H1 (cell line): ENCODE measurements around the gene CD164. TPM values are rescaled to one million over a fixed set of nuclear protein-coding genes. Genes with fewer than 3 reads are reported as not detected.

Experiments
- CTCF ChIA-PET: fragments of 300-600 bp; sonication (Branson Sonifier 250); formaldehyde crosslinking; loops from one replicate; lab custom pipeline; 2021; ENCODE audit not compliant: partially characterized antibody; lab: Charles Lee
- POLR2A ChIA-PET: fragments of 300-600 bp; sonication (Branson Sonifier 250); formaldehyde crosslinking; loops from one replicate; lab custom pipeline; 2021; ENCODE audit warnings: inconsistent platforms; ENCODE audit not compliant: partially characterized antibody; lab: Charles Lee
- DNase-seq, 2 experiments: peaks; one replicate each; pipeline versions ENCODE4 v3.0.0 to v3.0.0-alpha.2; 2010 to 2022; ENCODE audit warnings: low spot score in 2 of 2, low read depth in 1 of 2, mixed read lengths in 1 of 2
- FAIRE-seq: peaks from 2 replicates; lab custom pipeline; 2011; peaks lifted over from hg19 to GRCh38; lab: Jason Lieb, UNC
- H2AFZ ChIP-seq: 2 replicates; pipeline ENCODE4 v1.8.1; 2012; ENCODE audit warnings: low read length, inconsistent platforms
- H2AK5ac ChIP-seq: 2 replicates; pipeline ENCODE4 v1.6.1; 2013; ENCODE audit warnings: low read depth, low read length
- H2BK120ac ChIP-seq: replicated peaks from 2 replicates; pipeline ENCODE3; 2013; ENCODE audit warnings: low read depth, low read length, inconsistent platforms
- H2BK12ac ChIP-seq: 2 replicates; pipeline ENCODE4 v1.6.1; 2013; ENCODE audit warnings: low read depth, low read length
- H2BK15ac ChIP-seq: 2 replicates; pipeline ENCODE4 v1.6.1; 2013; ENCODE audit warnings: low read length
- H2BK20ac ChIP-seq: 2 replicates; pipeline ENCODE4 v1.6.1; 2013; ENCODE audit warnings: low read length
- H2BK5ac ChIP-seq: 2 replicates; pipeline ENCODE4 v1.6.1; 2013; ENCODE audit warnings: low read depth, low read length
- H3K14ac ChIP-seq: 2 replicates; pipeline ENCODE4 v1.6.1; 2013; ENCODE audit warnings: inconsistent platforms; ENCODE audit not compliant: insufficient read length
- H3K18ac ChIP-seq: 2 replicates; pipeline ENCODE4 v1.6.1; 2013; ENCODE audit warnings: low read length; ENCODE audit errors: extremely low read depth
- H3K23ac ChIP-seq: 2 replicates; pipeline ENCODE4 v1.6.1; 2013; ENCODE audit warnings: inconsistent platforms; ENCODE audit not compliant: insufficient read length
- H3K23me2 ChIP-seq: 2 replicates; pipeline ENCODE4 v1.6.1; 2013; ENCODE audit warnings: low read depth, low read length
- H3K27ac ChIP-seq: 2 replicates; pipeline ENCODE4 v1.6.1; 2011; ENCODE audit warnings: low read depth, low read length, inconsistent platforms
- H3K27me3 ChIP-seq, 4 experiments: replicated peaks in 1 of 4; 1 replicate in 1 of 4; 2 replicates in 3 of 4; pipeline versions ENCODE4 v1.6.1 to v1.8.1; 2011 to 2013; ENCODE audit warnings: low read length in 3 of 4, mild to moderate bottlenecking in 3 of 4, inconsistent platforms in 2 of 4, mixed read lengths in 2 of 4, moderate library complexity in 1 of 4; ENCODE audit not compliant: control insufficient read depth in 3 of 4, insufficient read depth in 3 of 4; ENCODE audit errors: extremely low read depth in 1 of 4
- H3K36me3 ChIP-seq, 4 experiments: 2 replicates each; pipeline versions ENCODE4 v1.6.1 to v1.8.1; 2011 to 2013; ENCODE audit warnings: mild to moderate bottlenecking in 4 of 4, low read length in 3 of 4, moderate library complexity in 2 of 4, control low read depth in 1 of 4, inconsistent platforms in 1 of 4; ENCODE audit not compliant: insufficient read depth in 4 of 4, control insufficient read depth in 2 of 4
- H3K4ac ChIP-seq: replicated peaks from 2 replicates; pipeline ENCODE3; 2013; ENCODE audit warnings: low read length, low read depth, mixed read lengths, inconsistent platforms; ENCODE audit not compliant: insufficient read length
- H3K4me1 ChIP-seq, 4 experiments: replicated peaks in 1 of 4; 1 replicate in 1 of 4; 2 replicates in 3 of 4; pipeline versions ENCODE4 v1.6.1 to v1.8.1; 2011 to 2013; ENCODE audit warnings: low read length in 3 of 4, inconsistent platforms in 2 of 4, mixed read lengths in 1 of 4; ENCODE audit not compliant: insufficient read depth in 4 of 4, control insufficient read depth in 3 of 4
- H3K4me2 ChIP-seq, 2 experiments: 2 replicates each; pipeline versions ENCODE4 v1.6.1 to v1.8.1; 2011 to 2013; ENCODE audit warnings: low read depth in 2 of 2, low read length in 2 of 2, control low read depth in 1 of 2, inconsistent platforms in 1 of 2, mild to moderate bottlenecking in 1 of 2; ENCODE audit not compliant: insufficient read depth in 1 of 2
- H3K4me3 ChIP-seq, 4 experiments: fragments of 200-600, 300-600 bp in 1 of 4; sonication (generic), shearing (Covaris generic), sonication (Bioruptor Twin) in 1 of 4; 2 replicates each; pipeline versions ENCODE4 v1.5.1 to v1.8.1; 2011 to 2016; ENCODE audit warnings: low read length in 4 of 4, low read depth in 3 of 4, control low read depth in 2 of 4, inconsistent platforms in 2 of 4, mild to moderate bottlenecking in 2 of 4, mixed read lengths in 1 of 4, moderate library complexity in 1 of 4; ENCODE audit not compliant: insufficient read depth in 2 of 4; ENCODE audit errors: extremely low read depth in 1 of 4
- H3K56ac ChIP-seq: replicated peaks from 2 replicates; pipeline ENCODE3; 2013; ENCODE audit warnings: low read depth, mild to moderate bottlenecking, mixed read lengths, low read length, inconsistent platforms; ENCODE audit not compliant: insufficient read length
- H3K79me1 ChIP-seq: 2 replicates; pipeline ENCODE4 v1.6.1; 2013; ENCODE audit warnings: low read depth, low read length, control low read depth
- H3K79me2 ChIP-seq, 2 experiments: 2 replicates each; pipeline versions ENCODE4 v1.6.1 to v1.8.1; 2012 to 2013; ENCODE audit warnings: low read length in 2 of 2, mild to moderate bottlenecking in 2 of 2, inconsistent platforms in 1 of 2; ENCODE audit not compliant: insufficient read depth in 2 of 2, control insufficient read depth in 1 of 2
- H3K9ac ChIP-seq, 4 experiments: replicated peaks in 1 of 4; 1 replicate in 1 of 4; 2 replicates in 3 of 4; pipeline versions ENCODE4 v1.6.1 to v1.8.1; 2011 to 2013; ENCODE audit warnings: low read depth in 3 of 4, low read length in 3 of 4, control low read depth in 2 of 4, mild to moderate bottlenecking in 2 of 4, moderate library complexity in 2 of 4, inconsistent platforms in 1 of 4; ENCODE audit errors: extremely low read depth in 1 of 4
- H3K9me3 ChIP-seq, 2 experiments: 2 replicates each; pipeline versions ENCODE4 v1.6.1 to v1.8.1; 2012 to 2013; ENCODE audit warnings: mild to moderate bottlenecking in 2 of 2, moderate library complexity in 2 of 2, control low read depth in 1 of 2, inconsistent platforms in 1 of 2, low read depth in 1 of 2, low read length in 1 of 2, mixed read lengths in 1 of 2; ENCODE audit not compliant: insufficient read depth in 2 of 2
- H4K20me1 ChIP-seq, 2 experiments: replicated peaks in 1 of 2; 2 replicates each; pipeline versions ENCODE3 to v1.8.1; 2011 to 2013; ENCODE audit warnings: inconsistent platforms in 2 of 2, low read length in 2 of 2, mild to moderate bottlenecking in 1 of 2; ENCODE audit not compliant: insufficient read depth in 2 of 2, control insufficient read depth in 1 of 2
- H4K5ac ChIP-seq: 2 replicates; pipeline ENCODE4 v1.6.1; 2013; ENCODE audit warnings: low read length, low read depth, mixed read lengths, inconsistent platforms; ENCODE audit not compliant: insufficient read length
- H4K8ac ChIP-seq: 2 replicates; pipeline ENCODE4 v1.8.0; 2013; ENCODE audit warnings: mild to moderate bottlenecking, moderate library complexity, low read length, inconsistent platforms; ENCODE audit not compliant: insufficient read depth; ENCODE audit errors: extremely low read depth
- H4K91ac ChIP-seq: replicated peaks from 2 replicates; pipeline ENCODE3; 2013; ENCODE audit warnings: low read length, mixed read lengths, inconsistent platforms; ENCODE audit not compliant: insufficient read length
- BCL11A ChIP-seq, 2 experiments: IDR thresholded peaks; one replicate each; pipeline ENCODE4 v1.6.1; 2011; ENCODE audit warnings: low read depth in 2 of 2, low read length in 2 of 2, mild to moderate bottlenecking in 2 of 2
- CHD2 ChIP-seq: IDR thresholded peaks from 2 replicates; pipeline ENCODE4 v1.6.1; 2012; ENCODE audit warnings: low read length, improper control_type of control experiment
- EZH2 ChIP-seq: fragments of 200-600 bp; sonication (generic); IDR thresholded peaks from 2 replicates; pipeline ENCODE4 v1.7.1; 2012; ENCODE audit warnings: low read depth, mild to moderate bottlenecking, moderate library complexity, low read length, inconsistent platforms; ENCODE audit not compliant: severe bottlenecking
- GTF2F1 ChIP-seq: IDR thresholded peaks from 2 replicates; pipeline ENCODE4 v1.6.1; 2012; ENCODE audit warnings: low read depth, low read length, improper control_type of control experiment, borderline replicate concordance
- JUN ChIP-seq: IDR thresholded peaks from 2 replicates; pipeline ENCODE4 v1.6.1; 2011; ENCODE audit warnings: low read depth, mild to moderate bottlenecking, improper control_type of control experiment, low read length
- KDM1A ChIP-seq: fragments of 200-600, 300-600 bp; sonication (generic); IDR thresholded peaks from 2 replicates; pipeline ENCODE4 v1.7.1; 2016; ENCODE audit warnings: mild to moderate bottlenecking, low read length, borderline replicate concordance
- SIRT6 ChIP-seq: IDR thresholded peaks from one replicate; pipeline ENCODE4 v1.7.1; 2012; ENCODE audit warnings: low read length, inconsistent platforms
- TCF12 ChIP-seq: IDR thresholded peaks from 2 replicates; pipeline ENCODE4 v1.6.1; 2011; ENCODE audit warnings: low read depth, mild to moderate bottlenecking, low read length
- WGBS, 2 experiments: shearing (Covaris generic) in 1 of 2; methylation state at CpG; one replicate each; pipeline versions ENCODE4 v1.1.6 to v1.1.7; 2013 to 2015; ENCODE audit warnings: low lambda C conversion rate in 2 of 2, mixed read lengths in 2 of 2, inconsistent platforms in 1 of 2, low coverage in 1 of 2, missing lambda C conversion rate in 1 of 2; ENCODE audit not compliant: insufficient replicate concordance in 2 of 2, insufficient coverage in 1 of 2, insufficient read length in 1 of 2; ENCODE audit errors: extremely low coverage in 1 of 2, missing lambda C conversion rate in 1 of 2; 5-methylcytosine and 5-hydroxymethylcytosine counted together
- polyA plus RNA-seq, 7 experiments: library from polyadenylated mRNA; depleted of rRNA in 3 of 7; stranded (reverse) in 5 of 7; unstranded in 2 of 7; fragments of >200 nt in 5 of 7; fragments of 200-250 nt in 2 of 7; gene quantifications; 1 replicate in 5 of 7; 2 replicates in 1 of 7; 4 replicates in 1 of 7; pipeline versions ENCODE4 v1.2.1 to v1.2.3, GENCODE V29; 2011 to 2013; ENCODE audit warnings: missing spikeins in 2 of 7, mixed read lengths in 2 of 7
- total RNA-seq: library from RNA; stranded (reverse); fragmentation: NEBNext Ultra II Directional; extraction: Animal tissue kit (Norgen Biotek cat#: 25700); gene quantifications from 2 replicates; pipeline ENCODE4 v1.2.1, GENCODE V29; 2021

The CD164 gene
- total and polyA plus RNA-seq, 2 of the 8 experiments (the other 6 are each of a cell fraction or from before 2014, with no cell fraction given) = 69.3 to 94.3 TPM

DNA sequence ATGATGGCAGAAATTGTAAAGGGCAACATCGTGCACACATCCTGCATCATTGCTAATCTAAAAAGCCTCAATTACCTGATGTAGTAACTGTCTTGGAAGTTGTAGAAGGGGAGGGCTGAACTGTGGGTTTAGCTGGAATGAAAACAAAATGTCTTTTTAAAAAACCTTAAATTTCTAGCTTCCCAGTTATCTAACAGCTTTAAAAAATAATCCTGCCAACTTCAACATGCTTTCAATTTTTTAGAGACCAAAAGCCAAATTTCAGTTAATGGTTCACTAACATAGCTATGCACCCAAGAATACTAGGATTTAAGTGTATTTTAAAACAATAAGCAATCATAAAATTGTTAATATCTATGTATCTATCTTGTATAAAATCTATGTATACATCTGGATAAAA lies 11.9 kb downstream of the CD164 start:
- peaks cover 3 to 5% of the 10 kb centered on the region in 2 experiments for H4K20me1 ChIP-seq
- no peak overlapping the region for H3K9ac ChIP-seq
- peaks cover 3% of the 10 kb centered on the region; the same call in 1 of the 2 replicates for H3K23me2 ChIP-seq
- TF ChIP-seq SIRT6 (no peak), TCF12 (no peak), EZH2 (no peak), GTF2F1 (no peak), CHD2 (no peak), BCL11A (IDR thresholded peaks at IDR 0.05; ENCODE audit: low read depth in 2 of 2, low read length in 2 of 2) (no peak), JUN (no peak), KDM1A (no peak)
- H3K79me2 ChIP-seq = 0 out of 4 replicates have a peak, but pooled peaks cover 0 to 3% of the 10 kb centered on the region in 2 experiments
- H2AFZ ChIP-seq = no peak overlapping the region
- ChIA-PET CTCF (interaction anchor here (0.9 to 2.1 kb wide), 4 partner anchors 13 to 184 kb away, joined by 3 to 8 read pairs (median 4); no protein-coding TSS in a partner anchor), POLR2A (interaction anchor here (1.3 to 3.5 kb wide), 2 partner anchors 12 to 19 kb away, joined by 3 to 20 read pairs; partner anchors contain the start of gene CD164)
- no peak overlapping the region for H3K4me2 ChIP-seq
- H2BK5ac ChIP-seq = no peak overlapping the region
- no peak overlapping the region for H4K8ac ChIP-seq
- no peak overlapping the region for H2BK15ac ChIP-seq
- peaks cover 20 to 85% (median 43%) of the 10 kb centered on the region in 4 experiments for H3K36me3 ChIP-seq
- no peak overlapping the region for H4K91ac ChIP-seq
- no peak overlapping the region for H3K4me3 ChIP-seq
- DNase-seq = no peak
- FAIRE-seq = no peak
- H3K9me3 ChIP-seq = no peaks in the 10 kb centered on the region
- no peak overlapping the region for H3K18ac ChIP-seq
- no peak overlapping the region for H2BK12ac ChIP-seq
- WGBS, 2 experiments = 83% methylated on average over 1 of the region's 1 CpG; no CpG with 5 or more reads in 1 of the 2 experiments
- no peaks in the 10 kb centered on the region for H3K79me1 ChIP-seq
- H3K4me1 ChIP-seq = no peaks in the 10 kb centered on the region
- no peak overlapping the region for H2AK5ac ChIP-seq
- no peak overlapping the region for H3K14ac ChIP-seq
- H3K27ac ChIP-seq = no peak overlapping the region
- no peak overlapping the region for H3K4ac ChIP-seq
- H3K23ac ChIP-seq = no peak overlapping the region
- no peak overlapping the region for H2BK120ac ChIP-seq
- H4K5ac ChIP-seq = no peak overlapping the region
- no peak overlapping the region for H2BK20ac ChIP-seq
- H3K56ac ChIP-seq = no peak overlapping the region
- no peaks in the 10 kb centered on the region for H3K27me3 ChIP-seq
